Bronchial epithelial cell (primary cell): ENCODE results near the gene DLG1. TPM values are rescaled to one million over a fixed set of nuclear protein-coding genes. Genes with fewer than 3 reads are reported as not detected.
"Not testable (repeated sequence)": the region's sequence is repeated elsewhere in the genome, so short reads cannot be mapped to it uniquely, and the experiment has no call there.

Source experiments
- DNase-seq: peaks from one replicate; pipeline ENCODE4 v3.0.0-alpha.2; 2010; ENCODE audit warnings: low read depth
- FAIRE-seq: peaks from 2 replicates; lab custom pipeline; 2011; peaks lifted over from hg19 to GRCh38; lab: Jason Lieb, UNC
- H3K27me3 ChIP-seq: 2 replicates; pipeline ENCODE4 v1.5.1; 2011; ENCODE audit warnings: low read length; ENCODE audit not compliant: control insufficient read depth, insufficient read depth
- H3K36me3 ChIP-seq: 2 replicates; pipeline ENCODE4 v1.5.1; 2011; ENCODE audit warnings: low read length; ENCODE audit not compliant: control insufficient read depth, insufficient read depth
- H3K4me3 ChIP-seq: 2 replicates; pipeline ENCODE4 v1.5.1; 2011; ENCODE audit warnings: mild to moderate bottlenecking, low read depth, low read length, control low read depth
- CTCF ChIP-seq: IDR thresholded peaks from 2 replicates; pipeline ENCODE4 v1.5.1; 2011; ENCODE audit warnings: mild to moderate bottlenecking, moderate library complexity, low read length, control low read depth, inconsistent platforms; ENCODE audit not compliant: insufficient read depth, severe bottlenecking
- total RNA-seq: library from RNA; depleted of rRNA; stranded (reverse); fragments of >200 nt; gene quantifications from 2 replicates; pipeline ENCODE4 v1.2.1, GENCODE V29; 2014

Gene DLG1
- total RNA-seq, 1 donor from 2014 or later, result 66.6 TPM

- H3K4me3 ChIP-seq, result no peak overlapping the region
- H3K36me3 ChIP-seq, result peaks cover 2% of the 10 kb centered on the region
- DNase-seq (no peak), FAIRE-seq (no peak)
- no peaks in the 10 kb centered on the region for H3K27me3 ChIP-seq
- TF ChIP-seq CTCF, result no peak
Measured at GRCh38 chr3:197216914-197217313, 81.5 kb downstream of the DLG1 start.

- Histone ChIP-seq H3K27me3 (no peaks in the 10 kb centered on the region), H3K4me3 (no peak overlapping the region), H3K36me3 (peaks cover 2% of the 10 kb centered on the region)
- peak; percentile 42 for DNase-seq
- TF ChIP-seq CTCF, result no peak
- FAIRE-seq, result no peak
Measured at GRCh38 chr3:197216169-197216860, 82.1 kb downstream of the DLG1 start.

GRCh38 chr3:197212290-197212689 lies 86.1 kb downstream of the DLG1 start:
- FAIRE-seq, result no peak
- Histone ChIP-seq H3K27me3 (no peaks in the 10 kb centered on the region), H3K36me3 (peaks cover 2% of the 10 kb centered on the region), H3K4me3 (no peak overlapping the region)
- TF ChIP-seq CTCF, result no peak
- DNase-seq, result no peak

DNA sequence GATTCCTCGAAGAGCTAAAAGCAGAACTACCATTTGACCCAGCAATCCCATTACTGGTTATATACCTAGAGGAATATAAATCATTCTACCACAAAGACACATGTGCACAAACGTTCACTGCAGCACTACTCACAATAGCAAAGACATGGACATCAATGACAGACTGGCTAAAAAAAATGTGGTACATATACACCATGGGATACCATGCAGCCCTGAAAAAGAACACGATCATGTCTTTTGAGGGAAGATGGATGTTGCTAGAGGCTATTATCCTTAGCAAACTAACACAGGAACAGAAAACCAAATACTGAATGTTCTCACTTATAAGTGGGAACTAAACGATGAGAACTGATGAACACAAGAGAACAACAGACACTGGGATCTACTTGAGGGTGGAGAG lies 86.7 kb downstream of the DLG1 start:
- H3K27me3 ChIP-seq, DNase-seq, H3K4me3 ChIP-seq, FAIRE-seq, H3K36me3 ChIP-seq: not testable (repeated sequence)

GRCh38 chr3:197209366-197210260 lies 88.8 kb downstream of the DLG1 start:
- peaks cover 2% of the 10 kb centered on the region for H3K36me3 ChIP-seq
- FAIRE-seq (no peak), DNase-seq (no peak)
- H3K4me3 ChIP-seq, result no peak overlapping the region
- H3K27me3 ChIP-seq, result no peaks in the 10 kb centered on the region
- no peak for TF ChIP-seq CTCF

GRCh38 chr3:197206913-197207312 lies 91.5 kb downstream of the DLG1 start:
- Histone ChIP-seq H3K36me3 (no peaks in the 10 kb centered on the region), H3K4me3 (no peak overlapping the region), H3K27me3 (no peaks in the 10 kb centered on the region)
- no peak for FAIRE-seq
- no peak for DNase-seq
- no peak for TF ChIP-seq CTCF
